ENCODE results near the gene PFDN4. TPM values are rescaled to one million over a fixed set of nuclear protein-coding genes. Genes with fewer than 3 reads are reported as not detected.

Gene PFDN4
- polyA plus RNA-seq, result 10 to 100 TPM; 43.8 to 48.3 TPM

- no peaks in the 10 kb centered on the region for H3K27me3 ChIP-seq (ENCODE audit: control insufficient read depth in 1 of 2, insufficient read depth in 2 of 2, low read length in 2 of 2)
- peak within 1 kb of the TSS; percentile 92 to 97 for H3K27ac ChIP-seq (ENCODE audit: low read depth in 2 of 2, low read length in 1 of 2)
- WGBS, 2 donors, result 0% methylated on average over 64 to 76 of the region's 76 CpGs
- H3K4me1 ChIP-seq (ENCODE audit: control insufficient read depth in 2 of 2, insufficient read depth in 2 of 2, low read length in 1 of 2), result peaks cover 0 to 2% of the 10 kb centered on the region in 2 donors
- H3K9me3 ChIP-seq (ENCODE audit: control insufficient read depth in 2 of 2, insufficient read depth in 1 of 2, low read depth in 1 of 2, low read length in 1 of 2), result no peaks in the 10 kb centered on the region
- peaks cover 0 to 3% of the 10 kb centered on the region in 2 donors for H3K36me3 ChIP-seq (ENCODE audit: control insufficient read depth in 2 of 2, insufficient read depth in 2 of 2, low read length in 1 of 2)
- peak within 1 kb of the TSS; percentile 87 to 97 for H3K4me3 ChIP-seq (ENCODE audit: low read depth in 1 of 2, low read length in 2 of 2)
These were observed at the start of gene PFDN4 for GRCh38 chr20:54207743-54208547. TSS of gene PFDN4 (plus strand) at chr20:54208087. CDS start at chr20:54208101, 14 bp downstream.

GRCh38 chr20:54158226-54158625 lies 49.7 kb upstream of the PFDN4 start:
- no peaks in the 10 kb centered on the region for H3K4me1 ChIP-seq (ENCODE audit: control insufficient read depth in 2 of 2, insufficient read depth in 2 of 2, low read length in 1 of 2)
- H3K9me3 ChIP-seq (ENCODE audit: control insufficient read depth in 2 of 2, insufficient read depth in 1 of 2, low read depth in 1 of 2, low read length in 1 of 2), result no peaks in the 10 kb centered on the region
- H3K27me3 ChIP-seq (ENCODE audit: control insufficient read depth in 1 of 2, insufficient read depth in 2 of 2, low read length in 2 of 2), result no peaks in the 10 kb centered on the region
- H3K27ac ChIP-seq (ENCODE audit: low read depth in 2 of 2, low read length in 1 of 2), result no peak overlapping the region
- H3K36me3 ChIP-seq (ENCODE audit: control insufficient read depth in 2 of 2, insufficient read depth in 2 of 2, low read length in 1 of 2), result no peaks in the 10 kb centered on the region
- WGBS, 2 donors, result 78 to 85% methylated on average over 3 of the region's 3 CpGs
- H3K4me3 ChIP-seq (ENCODE audit: low read depth in 1 of 2, low read length in 2 of 2), result no peak overlapping the region

- no peak overlapping the region for H3K27ac ChIP-seq (ENCODE audit: low read depth in 2 of 2, low read length in 1 of 2)
- no peaks in the 10 kb centered on the region for H3K36me3 ChIP-seq (ENCODE audit: control insufficient read depth in 2 of 2, insufficient read depth in 2 of 2, low read length in 1 of 2)
- 86 to 91% methylated on average over 8 of the region's 8 CpGs for WGBS, 2 donors
- H3K9me3 ChIP-seq (ENCODE audit: control insufficient read depth in 2 of 2, insufficient read depth in 1 of 2, low read depth in 1 of 2, low read length in 1 of 2), result no peaks in the 10 kb centered on the region
- no peaks in the 10 kb centered on the region for H3K27me3 ChIP-seq (ENCODE audit: control insufficient read depth in 1 of 2, insufficient read depth in 2 of 2, low read length in 2 of 2)
- no peak overlapping the region for H3K4me3 ChIP-seq (ENCODE audit: low read depth in 1 of 2, low read length in 2 of 2)
- no peaks in the 10 kb centered on the region for H3K4me1 ChIP-seq (ENCODE audit: control insufficient read depth in 2 of 2, insufficient read depth in 2 of 2, low read length in 1 of 2)
These were observed 49.0 kb upstream of the PFDN4 start for GRCh38 chr20:54158856-54159418.

GRCh38 chr20:54160065-54161007 lies 47.6 kb upstream of the PFDN4 start:
- WGBS, 2 donors, result 85 to 87% methylated on average over 7 of the region's 7 CpGs
- no peaks in the 10 kb centered on the region for H3K9me3 ChIP-seq (ENCODE audit: control insufficient read depth in 2 of 2, insufficient read depth in 1 of 2, low read depth in 1 of 2, low read length in 1 of 2)

GRCh38 chr20:54161008-54161820 lies 46.7 kb upstream of the PFDN4 start:
- no peak overlapping the region for H3K4me3 ChIP-seq (ENCODE audit: low read depth in 1 of 2, low read length in 2 of 2)
- WGBS, 2 donors, result 85 to 87% methylated on average over 9 of the region's 9 CpGs
- H3K36me3 ChIP-seq (ENCODE audit: control insufficient read depth in 2 of 2, insufficient read depth in 2 of 2, low read length in 1 of 2), result no peaks in the 10 kb centered on the region
- H3K27me3 ChIP-seq (ENCODE audit: control insufficient read depth in 1 of 2, insufficient read depth in 2 of 2, low read length in 2 of 2), result no peaks in the 10 kb centered on the region
- H3K4me1 ChIP-seq (ENCODE audit: control insufficient read depth in 2 of 2, insufficient read depth in 2 of 2, low read length in 1 of 2), result no peaks in the 10 kb centered on the region
- H3K27ac ChIP-seq (ENCODE audit: low read depth in 2 of 2, low read length in 1 of 2), result no peak overlapping the region
- no peaks in the 10 kb centered on the region for H3K9me3 ChIP-seq (ENCODE audit: control insufficient read depth in 2 of 2, insufficient read depth in 1 of 2, low read depth in 1 of 2, low read length in 1 of 2)

More at GRCh38 chr20:54160065-54161007, 47.6 kb upstream of the PFDN4 start:
- Histone ChIP-seq H3K27me3 (ENCODE audit: control insufficient read depth in 1 of 2, insufficient read depth in 2 of 2, low read length in 2 of 2) (no peaks in the 10 kb centered on the region), H3K4me1 (ENCODE audit: control insufficient read depth in 2 of 2, insufficient read depth in 2 of 2, low read length in 1 of 2) (no peaks in the 10 kb centered on the region), H3K36me3 (ENCODE audit: control insufficient read depth in 2 of 2, insufficient read depth in 2 of 2, low read length in 1 of 2) (no peaks in the 10 kb centered on the region), H3K4me3 (ENCODE audit: low read depth in 1 of 2, low read length in 2 of 2) (no peak overlapping the region), H3K27ac (ENCODE audit: low read depth in 2 of 2, low read length in 1 of 2) (no peak overlapping the region)

GRCh38 chr20:54161821-54162149 lies 46.1 kb upstream of the PFDN4 start:
- H3K36me3 ChIP-seq (ENCODE audit: control insufficient read depth in 2 of 2, insufficient read depth in 2 of 2, low read length in 1 of 2), result no peaks in the 10 kb centered on the region
- H3K27ac ChIP-seq (ENCODE audit: low read depth in 2 of 2, low read length in 1 of 2), result no peak overlapping the region
- H3K4me1 ChIP-seq (ENCODE audit: control insufficient read depth in 2 of 2, insufficient read depth in 2 of 2, low read length in 1 of 2), result no peaks in the 10 kb centered on the region
- no peaks in the 10 kb centered on the region for H3K9me3 ChIP-seq (ENCODE audit: control insufficient read depth in 2 of 2, insufficient read depth in 1 of 2, low read depth in 1 of 2, low read length in 1 of 2)
- WGBS, 2 donors, result 93% methylated on average over 4 of the region's 4 CpGs
- no peaks in the 10 kb centered on the region for H3K27me3 ChIP-seq (ENCODE audit: control insufficient read depth in 1 of 2, insufficient read depth in 2 of 2, low read length in 2 of 2)
- no peak overlapping the region for H3K4me3 ChIP-seq (ENCODE audit: low read depth in 1 of 2, low read length in 2 of 2)

- Histone ChIP-seq H3K4me1 (ENCODE audit: control insufficient read depth in 2 of 2, insufficient read depth in 2 of 2, low read length in 1 of 2) (no peaks in the 10 kb centered on the region), H3K9me3 (ENCODE audit: control insufficient read depth in 2 of 2, insufficient read depth in 1 of 2, low read depth in 1 of 2, low read length in 1 of 2) (no peaks in the 10 kb centered on the region), H3K36me3 (ENCODE audit: control insufficient read depth in 2 of 2, insufficient read depth in 2 of 2, low read length in 1 of 2) (no peaks in the 10 kb centered on the region), H3K27me3 (ENCODE audit: control insufficient read depth in 1 of 2, insufficient read depth in 2 of 2, low read length in 2 of 2) (no peaks in the 10 kb centered on the region), H3K27ac (ENCODE audit: low read depth in 2 of 2, low read length in 1 of 2) (no peak overlapping the region), H3K4me3 (ENCODE audit: low read depth in 1 of 2, low read length in 2 of 2) (no peak overlapping the region)
- whole genome bisulfite sequencing, 2 donors, result 60 to 67% methylated on average over 16 of the region's 16 CpGs
These were observed 45.4 kb upstream of the PFDN4 start for GRCh38 chr20:54162378-54163009.

GRCh38 chr20:54163402-54163801 lies 44.5 kb upstream of the PFDN4 start:
- Histone ChIP-seq H3K27ac (ENCODE audit: low read depth in 2 of 2, low read length in 1 of 2) (no peak overlapping the region), H3K4me3 (ENCODE audit: low read depth in 1 of 2, low read length in 2 of 2) (no peak overlapping the region), H3K27me3 (ENCODE audit: control insufficient read depth in 1 of 2, insufficient read depth in 2 of 2, low read length in 2 of 2) (no peaks in the 10 kb centered on the region), H3K36me3 (ENCODE audit: control insufficient read depth in 2 of 2, insufficient read depth in 2 of 2, low read length in 1 of 2) (no peaks in the 10 kb centered on the region), H3K9me3 (ENCODE audit: control insufficient read depth in 2 of 2, insufficient read depth in 1 of 2, low read depth in 1 of 2, low read length in 1 of 2) (no peaks in the 10 kb centered on the region), H3K4me1 (ENCODE audit: control insufficient read depth in 2 of 2, insufficient read depth in 2 of 2, low read length in 1 of 2) (no peaks in the 10 kb centered on the region)
- WGBS, 2 donors, result 84 to 87% methylated on average over 5 of the region's 5 CpGs
